Psoas muscle (tissue), 8 donors: ENCODE data around the gene FXR1. TPM values are rescaled to one million over a fixed set of nuclear protein-coding genes. Genes with fewer than 3 reads are reported as not detected.

ENCODE experiments used
- ATAC-seq, 4 donors: fragments of 200-7000 bp; cut with Tn5 transposase; one replicate each; pipeline ENCODE4 v1.9.1; 2020; ENCODE audit warnings: moderate library complexity in 3 of 4, mild to moderate bottlenecking in 2 of 4
- DNase-seq, 2 donors: peaks; one replicate each; pipeline ENCODE4 v3.0.0-alpha.2; 2020
- H3K27ac ChIP-seq: fragments of 200-600 bp; one replicate; pipeline ENCODE4 v1.8.0; 2022
- H3K27me3 ChIP-seq, 3 donors: fragments of 200-600 bp in 1 of 3; one replicate each; pipeline versions ENCODE4 v1.6.1 to v1.8.0; 2013 to 2022; ENCODE audit warnings: low read length in 2 of 3, mild to moderate bottlenecking in 2 of 3, moderate library complexity in 1 of 3; ENCODE audit not compliant: insufficient read depth in 3 of 3
- H3K36me3 ChIP-seq, 2 donors: fragments of 200-600 bp in 1 of 2; one replicate each; pipeline versions ENCODE4 v1.6.1 to v1.8.0; 2013 to 2022; ENCODE audit warnings: low read depth in 1 of 2, mild to moderate bottlenecking in 1 of 2, moderate library complexity in 1 of 2; ENCODE audit not compliant: insufficient read depth in 1 of 2
- H3K4me1 ChIP-seq: fragments of 200-600 bp; one replicate; pipeline ENCODE4 v1.8.0; 2022
- H3K4me3 ChIP-seq: fragments of 200-600 bp; one replicate; pipeline ENCODE4 v1.8.0; 2022; ENCODE audit warnings: mild to moderate bottlenecking
- H3K9me3 ChIP-seq: fragments of 200-600 bp; one replicate; pipeline ENCODE4 v1.8.0; 2022
- WGBS, 3 donors: extraction: QIAGEN DNeasy Blood & Tissue Kit; methylation state at CpG; one replicate each; pipeline versions ENCODE4 v1.1.6 to v1.1.7; 2013; 5-methylcytosine and 5-hydroxymethylcytosine counted together
- intact Hi-C, 2 donors: fragments of 100-400 bp; cut with DNase I; formaldehyde crosslinking; loops; one replicate each; pipeline versions ENCODE4 v1.11.0 to v1.14.2; 2022
- polyA plus RNA-seq, 3 donors: library from polyadenylated mRNA; stranded (reverse); fragments of 200-250 nt; gene quantifications; one replicate each; pipeline ENCODE4 v1.2.3, GENCODE V29; 2013
- total RNA-seq, 4 donors: library from RNA; stranded (reverse); fragmentation: NEBNext Ultra II Directional in 2 of 4; extraction: Animal tissue kit (Norgen Biotek cat#: 25700) in 2 of 4; gene quantifications; one replicate each; pipeline versions ENCODE4 v1.2.1 to v1.2.4, GENCODE V29; 2021 to 2023
- TF ChIP-seq, protein P1 (sequence below): fragments of 200-600 bp; IDR thresholded peaks from one replicate; pipeline ENCODE4 v1.8.0; 2022; ENCODE audit warnings: antibody characterized with exemption
- donor health status: healthy with polysubstance abuse.
- donor health status: DM: no; HTN: no; CAD: no; lungs with moderate emphysema.
- donor health status: Bipolar disorder and iron deficiency.
- donor health status: healthy.
- donor health status: DM: yes; HTN: yes; CAD: no.
- donor health status: DM: no; HTN: no; CAD: no.
- donor health status: DM: no; HTN: no; CAD: no.
- donor health status: DM: yes; HTN: yes; CAD: no.

The FXR1 gene
- total and polyA plus RNA-seq, 7 donors = 199 to 779 (median 674) TPM

DNA sequence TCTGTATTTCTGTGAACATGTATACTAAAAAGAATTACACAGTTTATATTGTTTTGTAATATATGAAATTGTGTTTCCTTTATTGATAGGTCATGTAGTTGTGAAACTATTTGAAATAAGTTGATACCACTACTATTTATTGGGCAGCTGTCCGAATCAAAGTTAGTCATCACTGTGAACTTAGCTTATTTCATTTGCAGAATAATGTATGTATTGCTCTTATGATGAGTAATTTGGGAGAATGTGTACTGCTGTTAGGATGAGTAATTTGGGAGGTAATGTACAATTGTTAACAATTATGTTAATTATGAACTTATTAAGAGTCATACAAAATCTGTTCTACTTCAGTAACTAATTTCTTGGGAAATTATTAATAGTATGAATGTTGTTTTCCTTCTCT, 22.2 kb downstream of the FXR1 start:
- peaks cover 43% of the 10 kb centered on the region for H3K4me1 ChIP-seq

DNA sequence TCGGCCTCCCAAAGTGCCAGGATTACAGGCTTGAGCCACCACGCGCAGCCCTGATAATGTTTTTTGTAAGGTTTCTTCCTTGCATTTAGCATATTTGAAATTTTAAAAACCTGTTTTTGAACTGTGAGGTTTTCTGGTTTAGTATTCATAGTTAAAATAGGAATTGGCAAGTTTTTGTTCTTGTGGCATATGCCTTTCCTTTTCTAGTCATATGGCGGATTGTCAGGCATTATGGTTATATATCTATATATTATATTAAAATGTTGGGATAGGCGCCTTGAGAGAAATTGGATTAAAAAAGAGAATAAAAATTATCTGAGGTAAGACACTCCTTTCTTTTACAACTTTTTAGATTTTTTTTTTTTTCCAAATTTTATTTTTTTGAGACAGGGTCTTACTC, 28.4 kb downstream of the FXR1 start:
- H3K4me1 ChIP-seq = peaks cover 6% of the 10 kb centered on the region
- no peaks in the 10 kb centered on the region for H3K9me3 ChIP-seq
- H3K27me3 ChIP-seq = no peaks in the 10 kb centered on the region
- ATAC-seq = no peak
- WGBS, 3 donors = 98 to 100% (median 99%) methylated on average over 5 of the region's 5 CpGs
- no peak overlapping the region for H3K27ac ChIP-seq
- H3K36me3 ChIP-seq = peaks cover 2 to 66% of the 10 kb centered on the region in 2 donors
- intact Hi-C loops = no loop called here
- no peak for DNase-seq
- TF ChIP-seq, protein P1, sequence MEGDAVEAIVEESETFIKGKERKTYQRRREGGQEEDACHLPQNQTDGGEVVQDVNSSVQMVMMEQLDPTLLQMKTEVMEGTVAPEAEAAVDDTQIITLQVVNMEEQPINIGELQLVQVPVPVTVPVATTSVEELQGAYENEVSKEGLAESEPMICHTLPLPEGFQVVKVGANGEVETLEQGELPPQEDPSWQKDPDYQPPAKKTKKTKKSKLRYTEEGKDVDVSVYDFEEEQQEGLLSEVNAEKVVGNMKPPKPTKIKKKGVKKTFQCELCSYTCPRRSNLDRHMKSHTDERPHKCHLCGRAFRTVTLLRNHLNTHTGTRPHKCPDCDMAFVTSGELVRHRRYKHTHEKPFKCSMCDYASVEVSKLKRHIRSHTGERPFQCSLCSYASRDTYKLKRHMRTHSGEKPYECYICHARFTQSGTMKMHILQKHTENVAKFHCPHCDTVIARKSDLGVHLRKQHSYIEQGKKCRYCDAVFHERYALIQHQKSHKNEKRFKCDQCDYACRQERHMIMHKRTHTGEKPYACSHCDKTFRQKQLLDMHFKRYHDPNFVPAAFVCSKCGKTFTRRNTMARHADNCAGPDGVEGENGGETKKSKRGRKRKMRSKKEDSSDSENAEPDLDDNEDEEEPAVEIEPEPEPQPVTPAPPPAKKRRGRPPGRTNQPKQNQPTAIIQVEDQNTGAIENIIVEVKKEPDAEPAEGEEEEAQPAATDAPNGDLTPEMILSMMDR = no peak
- H3K4me3 ChIP-seq = no peak overlapping the region

More for the DNA sequence above, 22.2 kb downstream of the FXR1 start:
- intact Hi-C loops = loop anchor here (5.0 kb wide), 1 partner anchor 38 kb away; no protein-coding TSS in a partner anchor
- peaks cover 2 to 45% of the 10 kb centered on the region in 2 donors for H3K36me3 ChIP-seq
- TF ChIP-seq, protein P1 = no peak
- 54 to 80% (median 67%) methylated on average over 1 of the region's 1 CpG for WGBS, 3 donors
- DNase-seq = no peak
- H3K27me3 ChIP-seq = no peaks in the 10 kb centered on the region
- no peak overlapping the region for H3K4me3 ChIP-seq
- no peak for ATAC-seq
- H3K9me3 ChIP-seq = no peaks in the 10 kb centered on the region
- H3K27ac ChIP-seq = no peak overlapping the region

DNA sequence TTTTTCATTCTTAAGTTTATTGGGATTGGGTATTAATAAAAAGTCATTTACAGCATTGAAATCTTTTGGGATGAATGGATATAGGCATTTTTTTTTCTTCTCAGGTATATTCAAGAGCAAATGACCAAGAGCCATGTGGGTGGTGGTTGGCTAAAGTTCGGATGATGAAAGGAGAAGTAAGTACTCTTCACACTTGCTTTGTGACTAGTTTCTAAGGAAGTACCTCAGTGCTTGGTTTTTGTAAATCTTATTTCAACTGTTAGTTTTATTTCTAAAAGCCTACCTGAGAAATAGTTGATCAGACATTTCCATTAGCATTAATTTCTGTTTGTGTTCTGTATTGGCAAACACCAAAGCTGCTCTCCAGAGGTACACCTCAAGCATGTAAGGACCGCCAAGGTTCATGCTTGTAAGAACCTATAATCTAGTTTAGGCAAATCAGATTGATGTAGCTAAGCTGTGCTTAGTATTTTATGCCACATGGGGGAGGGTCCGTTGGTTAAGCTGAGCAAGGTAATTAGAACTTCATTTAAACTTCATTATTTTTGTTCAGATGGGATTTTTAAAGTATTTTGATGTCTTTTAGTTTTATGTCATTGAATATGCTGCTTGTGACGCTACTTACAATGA, 35.4 kb downstream of the FXR1 start:
- no peaks in the 10 kb centered on the region for H3K9me3 ChIP-seq
- intact Hi-C loops = no loop called here
- no peak overlapping the region for H3K4me3 ChIP-seq
- H3K36me3 ChIP-seq = peaks cover 7 to 78% of the 10 kb centered on the region in 2 donors
- H3K4me1 ChIP-seq = peaks cover 9% of the 10 kb centered on the region
- DNase-seq (no peak), ATAC-seq (no peak)
- no peak overlapping the region for H3K27ac ChIP-seq
- TF ChIP-seq, protein P1 = no peak
- no peaks in the 10 kb centered on the region for H3K27me3 ChIP-seq
- 80 to 94% (median 93%) methylated on average over 4 of the region's 4 CpGs for WGBS, 3 donors

DNA sequence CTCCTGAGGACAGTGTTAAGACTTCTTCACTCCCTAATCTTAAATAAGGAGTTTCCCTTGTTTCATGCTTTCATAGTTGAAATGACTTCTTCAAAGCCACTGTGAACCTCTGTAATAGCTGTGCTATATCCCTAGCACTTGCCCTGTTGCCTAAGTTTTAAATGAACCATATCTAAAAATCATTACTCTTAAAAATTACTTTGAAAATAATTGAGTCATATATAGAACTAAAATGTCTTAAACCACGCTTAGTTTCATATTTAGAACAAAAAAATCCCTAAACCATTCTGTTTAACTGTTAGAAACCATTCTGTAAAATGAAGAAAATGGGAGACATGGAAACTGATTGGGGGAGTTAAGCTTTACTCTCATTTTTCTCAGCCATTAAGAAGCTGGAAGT, 47.2 kb downstream of the FXR1 start:
- Histone ChIP-seq H3K27ac (no peak overlapping the region), H3K4me1 (no peaks in the 10 kb centered on the region), H3K36me3 (peaks cover 0 to 96% of the 10 kb centered on the region in 2 donors), H3K4me3 (no peak overlapping the region), H3K9me3 (no peaks in the 10 kb centered on the region), H3K27me3 (no peaks in the 10 kb centered on the region)
- no peak for DNase-seq
- WGBS, 3 donors = 92 to 98% (median 98%) methylated on average over 1 of the region's 1 CpG
- intact Hi-C loops = no loop called here
- ATAC-seq = no peak
- TF ChIP-seq, protein P1 = no peak

DNA sequence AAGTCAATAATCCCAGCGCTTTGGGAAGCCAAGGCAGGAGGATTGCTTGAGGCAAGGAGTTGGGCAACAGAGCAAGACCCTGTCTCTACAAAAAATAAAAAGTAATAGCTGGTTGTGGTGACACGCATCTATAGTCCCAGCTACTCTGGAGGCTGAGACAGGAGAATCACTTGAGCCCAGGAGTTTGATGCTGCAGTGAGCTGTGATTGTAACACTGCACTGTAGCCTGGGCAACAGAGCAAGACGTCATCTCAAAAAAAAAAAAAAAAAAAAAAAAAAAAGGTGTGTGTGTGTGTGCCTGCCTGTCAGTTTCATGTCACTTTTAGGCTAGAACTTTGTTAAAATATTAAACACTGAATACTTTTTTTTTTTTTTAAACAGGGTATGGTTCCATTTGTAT, 48.6 kb downstream of the FXR1 start:
- Histone ChIP-seq H3K27me3 (no peaks in the 10 kb centered on the region), H3K9me3 (no peaks in the 10 kb centered on the region), H3K4me3 (no peak overlapping the region), H3K27ac (no peak overlapping the region), H3K4me1 (no peaks in the 10 kb centered on the region), H3K36me3 (peaks cover 0 to 97% of the 10 kb centered on the region in 2 donors)
- 73 to 82% (median 76%) methylated on average over 3 of the region's 3 CpGs for WGBS, 3 donors
- intact Hi-C loops = no loop called here
- peak in 2 of 4 donors; percentile 32 to 55 for ATAC-seq
- DNase-seq = no peak
- TF ChIP-seq, protein P1 = no peak
